D721Med (cell line): Measurements from ENCODE around the gene WDTC1.

Experiments
- DNase-seq: peaks from one replicate; pipeline ENCODE4 v3.0.0; 2011; ENCODE audit warnings: low spot score; ENCODE audit not compliant: insufficient read length
- FAIRE-seq: peaks from 2 replicates; lab custom pipeline; 2011; peaks lifted over from hg19 to GRCh38; lab: Jason Lieb, UNC
- CTCF ChIP-seq: IDR thresholded peaks from 2 replicates; pipeline ENCODE4 v1.5.1; 2012; ENCODE audit warnings: mild to moderate bottlenecking, control low read depth; ENCODE audit not compliant: insufficient read depth; ENCODE audit errors: missing control alignments

Gene WDTC1

GRCh38 chr1:27335506-27336422 is 101.3 kb downstream of the WDTC1 start:
- no peak for TF ChIP-seq CTCF
- FAIRE-seq (no peak), DNase-seq (no peak)

GRCh38 chr1:27336756-27337155 is 102.3 kb downstream of the WDTC1 start:
- FAIRE-seq, result no peak
- TF ChIP-seq CTCF, result no peak
- no peak for DNase-seq

- FAIRE-seq (no peak), DNase-seq (no peak)
- no peak for TF ChIP-seq CTCF
Observed at GRCh38 chr1:27338751-27339150, 104.3 kb downstream of the WDTC1 start.

DNA sequence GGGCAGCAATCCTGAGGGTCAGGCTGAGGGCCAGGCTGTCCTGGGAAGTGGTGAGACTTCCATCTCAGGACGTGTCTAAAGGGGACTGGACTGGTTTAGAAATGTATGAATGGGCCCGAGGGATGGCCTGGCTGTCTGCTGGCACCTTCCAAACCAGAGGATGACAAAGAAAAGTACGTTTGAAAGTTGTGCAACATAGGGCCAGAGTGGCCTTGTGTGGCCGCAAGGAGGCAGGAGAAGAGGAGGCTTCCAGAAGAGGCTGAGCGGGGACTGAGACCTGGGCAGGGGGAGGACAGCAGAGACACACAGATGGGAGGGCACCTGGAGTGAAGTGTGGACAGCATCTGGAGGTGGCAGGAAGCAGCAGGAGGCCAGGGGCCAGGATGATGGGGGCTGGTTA is 104.8 kb downstream of the WDTC1 start:
- DNase-seq (no peak), FAIRE-seq (no peak)
- TF ChIP-seq CTCF, result no peak

DNA sequence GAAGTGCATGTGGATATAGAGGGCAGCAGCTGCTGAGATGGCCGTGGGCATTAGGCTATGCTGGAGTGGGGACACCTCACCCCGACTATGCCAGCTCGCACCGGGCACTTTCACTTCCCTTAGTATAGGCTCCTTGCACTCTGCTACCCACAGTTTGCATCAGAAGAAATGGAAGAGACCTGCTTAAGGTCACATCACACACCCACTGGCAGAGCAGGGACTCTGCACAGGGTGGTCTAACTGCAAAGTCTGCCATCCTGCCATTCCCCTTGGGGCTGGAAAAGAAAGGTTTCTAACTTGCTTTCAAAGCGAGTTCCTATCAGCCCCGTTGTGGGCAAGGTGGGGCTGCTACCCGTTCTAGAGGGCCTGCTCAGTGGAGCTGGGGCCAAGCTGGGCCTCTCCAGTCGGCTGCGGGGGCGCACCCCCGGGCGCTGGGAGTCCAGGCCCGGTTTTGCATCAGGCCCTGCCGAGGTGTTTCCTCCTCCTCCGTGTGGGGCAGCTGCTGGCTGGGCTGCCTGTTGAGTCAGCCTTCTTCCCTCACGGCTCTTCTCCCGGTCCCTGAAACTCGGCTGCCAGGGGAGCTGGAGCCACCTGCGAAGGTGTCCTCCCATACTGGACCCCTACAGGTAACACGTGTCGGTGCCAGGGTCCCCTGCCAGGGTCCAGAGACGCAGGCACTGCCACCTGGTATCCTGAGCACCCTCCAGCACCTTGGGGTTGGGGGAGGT is 107.3 kb downstream of the WDTC1 start, which contains the start of gene SYTL1:
Gene SYTL1, plus strand, starts transcription at position 498 of the 728 bp plus-strand sequence. CDS start 3,313 bp downstream, outside the sequence.
- DNase-seq (no peak), FAIRE-seq (no peak)
- no peak for TF ChIP-seq CTCF

- no peak for FAIRE-seq
- no peak for TF ChIP-seq CTCF
- no peak for DNase-seq
Observed at GRCh38 chr1:27342391-27342777, 108.0 kb downstream of the WDTC1 start.
